ENCODE measurements around the gene HOXA6. TPM values are rescaled to one million over a fixed set of nuclear protein-coding genes. Genes with fewer than 3 reads are reported as not detected.

The HOXA6 gene
- polyA plus RNA-seq, 1 donor, result 4.0 TPM

- peaks cover 12% of the 10 kb centered on the region for H3K36me3 ChIP-seq (ENCODE audit: control insufficient read depth, insufficient read depth, low read length)
- peaks cover 33% of the 10 kb centered on the region for H3K27me3 ChIP-seq (ENCODE audit: control insufficient read depth, insufficient read depth, low read length)
- no peak for DNase-seq
- no CpG with 5 or more reads among the region's 30 CpGs for WGBS (ENCODE audit: insufficient coverage, low lambda C conversion rate)
- H3K9me3 ChIP-seq (ENCODE audit: control insufficient read depth, low read depth, low read length), result peaks cover 15% of the 10 kb centered on the region
- H3K27ac ChIP-seq (ENCODE audit: low read length), result peak overlapping the region; percentile 72
- H3K4me1 ChIP-seq (ENCODE audit: control insufficient read depth, insufficient read depth, low read length), result peaks cover 28% of the 10 kb centered on the region
- H3K4me3 ChIP-seq (ENCODE audit: low read length), result peak overlapping the region; percentile 71
Measured at GRCh38 chr7:27141923-27142579, 5.5 kb downstream of the HOXA6 start.

GRCh38 chr7:27141137-27141922, 6.2 kb downstream of the HOXA6 start:
- Histone ChIP-seq H3K9me3 (ENCODE audit: control insufficient read depth, low read depth, low read length) (peaks cover 15% of the 10 kb centered on the region), H3K36me3 (ENCODE audit: control insufficient read depth, insufficient read depth, low read length) (peaks cover 9% of the 10 kb centered on the region), H3K4me3 (ENCODE audit: low read length) (peak overlapping the region; percentile 71), H3K4me1 (ENCODE audit: control insufficient read depth, insufficient read depth, low read length) (peaks cover 32% of the 10 kb centered on the region), H3K27ac (ENCODE audit: low read length) (peak overlapping the region; percentile 72), H3K27me3 (ENCODE audit: control insufficient read depth, insufficient read depth, low read length) (peaks cover 26% of the 10 kb centered on the region)
- DNase-seq, result no peak
- WGBS (ENCODE audit: insufficient coverage, low lambda C conversion rate), result 77% methylated on average over 7 of the region's 18 CpGs

GRCh38 chr7:27140126-27140857, 7.3 kb downstream of the HOXA6 start:
- peaks cover 9% of the 10 kb centered on the region for H3K9me3 ChIP-seq (ENCODE audit: control insufficient read depth, low read depth, low read length)
- H3K27ac ChIP-seq (ENCODE audit: low read length), result peak overlapping the region; percentile 79
- DNase-seq, result peak in 1 of 2 donors; percentile 90
- peaks cover 15% of the 10 kb centered on the region for H3K27me3 ChIP-seq (ENCODE audit: control insufficient read depth, insufficient read depth, low read length)
- H3K4me3 ChIP-seq (ENCODE audit: low read length), result peak overlapping the region; percentile 62
- peaks cover 7% of the 10 kb centered on the region for H3K36me3 ChIP-seq (ENCODE audit: control insufficient read depth, insufficient read depth, low read length)
- H3K4me1 ChIP-seq (ENCODE audit: control insufficient read depth, insufficient read depth, low read length), result peaks cover 38% of the 10 kb centered on the region
- 27% methylated on average over 3 of the region's 15 CpGs for whole genome bisulfite sequencing (ENCODE audit: insufficient coverage, low lambda C conversion rate)

- peaks cover 4% of the 10 kb centered on the region for H3K36me3 ChIP-seq (ENCODE audit: control insufficient read depth, insufficient read depth, low read length)
- WGBS (ENCODE audit: insufficient coverage, low lambda C conversion rate), result 0% methylated on average over 2 of the region's 53 CpGs
- H3K4me1 ChIP-seq (ENCODE audit: control insufficient read depth, insufficient read depth, low read length), result peaks cover 41% of the 10 kb centered on the region
- peaks cover 8% of the 10 kb centered on the region for H3K27me3 ChIP-seq (ENCODE audit: control insufficient read depth, insufficient read depth, low read length)
- H3K9me3 ChIP-seq (ENCODE audit: control insufficient read depth, low read depth, low read length), result peaks cover 2% of the 10 kb centered on the region
- peak overlapping the region; percentile 79 for H3K27ac ChIP-seq (ENCODE audit: low read length)
- H3K4me3 ChIP-seq (ENCODE audit: low read length), result peak overlapping the region; percentile 62
- DNase-seq, result peak in 1 of 2 donors; percentile 83
Measured at GRCh38 chr7:27139334-27140125, 8.0 kb downstream of the HOXA6 start.

- WGBS (ENCODE audit: insufficient coverage, low lambda C conversion rate), result 19% methylated on average over 4 of the region's 11 CpGs
Measured at GRCh38 chr7:27138985-27139333, 8.6 kb downstream of the HOXA6 start.

GRCh38 chr7:27138472-27138871, 9.1 kb downstream of the HOXA6 start:
- no peak for DNase-seq
- H3K4me3 ChIP-seq (ENCODE audit: low read length), result peak overlapping the region; percentile 62
- WGBS (ENCODE audit: insufficient coverage, low lambda C conversion rate), result no CpG with 5 or more reads among the region's 1 CpG
- H3K4me1 ChIP-seq (ENCODE audit: control insufficient read depth, insufficient read depth, low read length), result peaks cover 42% of the 10 kb centered on the region
- H3K36me3 ChIP-seq (ENCODE audit: control insufficient read depth, insufficient read depth, low read length), result peaks cover 3% of the 10 kb centered on the region
- no peaks in the 10 kb centered on the region for H3K27me3 ChIP-seq (ENCODE audit: control insufficient read depth, insufficient read depth, low read length)
- H3K9me3 ChIP-seq (ENCODE audit: control insufficient read depth, low read depth, low read length), result no peaks in the 10 kb centered on the region
- H3K27ac ChIP-seq (ENCODE audit: low read length), result peak overlapping the region; percentile 79

More at GRCh38 chr7:27138985-27139333, 8.6 kb downstream of the HOXA6 start:
- H3K27ac ChIP-seq (ENCODE audit: low read length), result peak overlapping the region; percentile 79
- H3K4me3 ChIP-seq (ENCODE audit: low read length), result peak overlapping the region; percentile 62
- H3K9me3 ChIP-seq (ENCODE audit: control insufficient read depth, low read depth, low read length), result no peaks in the 10 kb centered on the region
- peaks cover 4% of the 10 kb centered on the region for H3K36me3 ChIP-seq (ENCODE audit: control insufficient read depth, insufficient read depth, low read length)
- peaks cover 39% of the 10 kb centered on the region for H3K4me1 ChIP-seq (ENCODE audit: control insufficient read depth, insufficient read depth, low read length)
- H3K27me3 ChIP-seq (ENCODE audit: control insufficient read depth, insufficient read depth, low read length), result peaks cover 2% of the 10 kb centered on the region
- DNase-seq, result no peak

- Histone ChIP-seq H3K36me3 (ENCODE audit: control insufficient read depth, insufficient read depth, low read length) (peaks cover 3% of the 10 kb centered on the region), H3K27ac (ENCODE audit: low read length) (peak overlapping the region; percentile 79), H3K27me3 (ENCODE audit: control insufficient read depth, insufficient read depth, low read length) (no peaks in the 10 kb centered on the region), H3K4me1 (ENCODE audit: control insufficient read depth, insufficient read depth, low read length) (peaks cover 48% of the 10 kb centered on the region), H3K9me3 (ENCODE audit: control insufficient read depth, low read depth, low read length) (no peaks in the 10 kb centered on the region), H3K4me3 (ENCODE audit: low read length) (peak overlapping the region; percentile 62)
- no CpG with 5 or more reads among the region's 2 CpGs for WGBS (ENCODE audit: insufficient coverage, low lambda C conversion rate)
- DNase-seq, result peak in 1 of 2 donors; percentile 33
Measured at GRCh38 chr7:27137640-27138315, 9.8 kb downstream of the HOXA6 start.

GRCh38 chr7:27134392-27134791, 13.2 kb downstream of the HOXA6 start:
- Histone ChIP-seq H3K9me3 (ENCODE audit: control insufficient read depth, low read depth, low read length) (no peaks in the 10 kb centered on the region), H3K4me3 (ENCODE audit: low read length) (no peak overlapping the region), H3K36me3 (ENCODE audit: control insufficient read depth, insufficient read depth, low read length) (no peaks in the 10 kb centered on the region), H3K27ac (ENCODE audit: low read length) (peak overlapping the region; percentile 79), H3K27me3 (ENCODE audit: control insufficient read depth, insufficient read depth, low read length) (no peaks in the 10 kb centered on the region), H3K4me1 (ENCODE audit: control insufficient read depth, insufficient read depth, low read length) (peaks cover 50% of the 10 kb centered on the region)
- no peak for DNase-seq
- WGBS (ENCODE audit: insufficient coverage, low lambda C conversion rate), result no CpG with 5 or more reads among the region's 2 CpGs

GRCh38 chr7:27133409-27134231, 14.0 kb downstream of the HOXA6 start:
- peaks cover 50% of the 10 kb centered on the region for H3K4me1 ChIP-seq (ENCODE audit: control insufficient read depth, insufficient read depth, low read length)
- peak in 1 of 2 donors; percentile 75 for DNase-seq
- peak overlapping the region; percentile 79 for H3K27ac ChIP-seq (ENCODE audit: low read length)
- H3K4me3 ChIP-seq (ENCODE audit: low read length), result no peak overlapping the region
- WGBS (ENCODE audit: insufficient coverage, low lambda C conversion rate), result no CpG with 5 or more reads among the region's 18 CpGs
- no peaks in the 10 kb centered on the region for H3K9me3 ChIP-seq (ENCODE audit: control insufficient read depth, low read depth, low read length)
- no peaks in the 10 kb centered on the region for H3K36me3 ChIP-seq (ENCODE audit: control insufficient read depth, insufficient read depth, low read length)
- H3K27me3 ChIP-seq (ENCODE audit: control insufficient read depth, insufficient read depth, low read length), result no peaks in the 10 kb centered on the region
